NCI-H2227 (cell line): ENCODE results near the gene CATSPER1.

Source experiments
- DNase-seq: peaks from one replicate; lab custom pipeline; 2025; ENCODE audit not compliant: unreplicated experiment; lab: John Stamatoyannopoulos, UW

Gene CATSPER1

GRCh38 chr11:65973439-65974110 is 52.7 kb downstream of the CATSPER1 start:
- DNase-seq = no peak

- no peak for DNase-seq
Observed at GRCh38 chr11:65972116-65972515, 54.2 kb downstream of the CATSPER1 start.

- DNase-seq = no peak
Observed at GRCh38 chr11:65968600-65969482, 57.4 kb downstream of the CATSPER1 start.

GRCh38 chr11:65967329-65967934 is 58.8 kb downstream of the CATSPER1 start:
- DNase-seq = no peak
